HUDEP-2 (cell line): ENCODE data around the gene KCNAB2.

Experiments used
- DNase-seq, 76 experiments: peaks; one replicate each; lab custom pipeline; 2025; ENCODE audit not compliant: unreplicated experiment in 76 of 76; lab: John Stamatoyannopoulos, UW

Gene KCNAB2

GRCh38 chr1:6106321-6106731 lies 60.6 kb downstream of the KCNAB2 start:
- no peak for DNase-seq

- no peak for DNase-seq
Measured at GRCh38 chr1:6106977-6107376, 61.3 kb downstream of the KCNAB2 start.

- no peak for DNase-seq
Measured at GRCh38 chr1:6107409-6108356, 62.0 kb downstream of the KCNAB2 start.

- no peak for DNase-seq
Measured at GRCh38 chr1:6108476-6108875, 62.8 kb downstream of the KCNAB2 start.

- DNase-seq, result peak in 42 of 76 experiments; percentile 2 to 64 (median 26)
Measured at GRCh38 chr1:6108937-6109614, 63.4 kb downstream of the KCNAB2 start.

GRCh38 chr1:6109688-6110087 lies 64.0 kb downstream of the KCNAB2 start:
- DNase-seq, result no peak

GRCh38 chr1:6110326-6110725 lies 64.6 kb downstream of the KCNAB2 start:
- DNase-seq, result no peak

GRCh38 chr1:6111571-6111970 lies 65.9 kb downstream of the KCNAB2 start:
- DNase-seq, result no peak

GRCh38 chr1:6111991-6112689 lies 66.5 kb downstream of the KCNAB2 start:
- DNase-seq, result no peak

GRCh38 chr1:6112690-6113005 lies 67.0 kb downstream of the KCNAB2 start:
- DNase-seq, result no peak

- no peak for DNase-seq
Measured at GRCh38 chr1:6113116-6113515, 67.4 kb downstream of the KCNAB2 start.

GRCh38 chr1:6113745-6114144 lies 68.1 kb downstream of the KCNAB2 start:
- no peak for DNase-seq

GRCh38 chr1:6116137-6116536 lies 70.4 kb downstream of the KCNAB2 start:
- DNase-seq, result no peak

GRCh38 chr1:6117064-6117463 lies 71.4 kb downstream of the KCNAB2 start:
- no peak for DNase-seq

- no peak for DNase-seq
Measured at GRCh38 chr1:6117624-6118023, 71.9 kb downstream of the KCNAB2 start.

GRCh38 chr1:6118415-6118814 lies 72.7 kb downstream of the KCNAB2 start:
- DNase-seq, result no peak

- DNase-seq, result no peak
Measured at GRCh38 chr1:6121021-6121421, 75.3 kb downstream of the KCNAB2 start.

GRCh38 chr1:6121651-6122370 lies 76.1 kb downstream of the KCNAB2 start:
- DNase-seq, result no peak

- no peak for DNase-seq
Measured at GRCh38 chr1:6123083-6123482, 77.4 kb downstream of the KCNAB2 start.

- no peak for DNase-seq
Measured at GRCh38 chr1:6123816-6124215, 78.1 kb downstream of the KCNAB2 start.

GRCh38 chr1:6124341-6124740 lies 78.7 kb downstream of the KCNAB2 start:
- no peak for DNase-seq
